Omental fat pad (tissue), 4 donors: ENCODE measurements around the gene ATP6V0A1. TPM values are rescaled to one million over a fixed set of nuclear protein-coding genes. Genes with fewer than 3 reads are reported as not detected.
A peak's percentile ranks its signal among the peaks of the same experiment; 100 is the strongest.

ENCODE experiments used
- ATAC-seq: fragments of 150-250 bp; one replicate; pipeline ENCODE4 v1.9.1; 2016; ENCODE audit warnings: mild to moderate bottlenecking, moderate library complexity; ENCODE audit not compliant: low FRiP score
- DNase-seq: peaks from one replicate; pipeline ENCODE4 v3.0.0-alpha.2; 2019; ENCODE audit warnings: low spot score
- CTCF ChIP-seq, 3 donors: fragments of 450-650 bp; IDR thresholded peaks; one replicate each; pipeline ENCODE4 v1.5.1; 2016 to 2017; ENCODE audit warnings: antibody characterized with exemption in 3 of 3, mild to moderate bottlenecking in 3 of 3, moderate library complexity in 2 of 3
- total RNA-seq, 4 donors: library from RNA; depleted of rRNA; stranded (reverse); fragments of >200 nt; gene quantifications; one replicate each; pipeline ENCODE4 v1.1.0, GENCODE V29; 2016

Gene ATP6V0A1
- total RNA-seq, 4 donors from 2014 or later = 76.7 to 106 (median 89.2) TPM

GRCh38 chr17:42525221-42525620, 66.5 kb downstream of the ATP6V0A1 start:
- no peak for TF ChIP-seq CTCF (IDR thresholded peaks at IDR 0.05)
- DNase-seq = no peak

GRCh38 chr17:42526031-42526444, 67.4 kb downstream of the ATP6V0A1 start:
- no peak for DNase-seq
- no peak for ATAC-seq
- TF ChIP-seq CTCF (IDR thresholded peaks at IDR 0.05) = no peak

More at GRCh38 chr17:42525221-42525620, 66.5 kb downstream of the ATP6V0A1 start:
- no peak for ATAC-seq

- DNase-seq (no peak), ATAC-seq (no peak)
- no peak for TF ChIP-seq CTCF (IDR thresholded peaks at IDR 0.05)
Measured at GRCh38 chr17:42527932-42528331, 69.3 kb downstream of the ATP6V0A1 start.

- DNase-seq = no peak
- no peak for ATAC-seq
- no peak for TF ChIP-seq CTCF (IDR thresholded peaks at IDR 0.05)
Measured at GRCh38 chr17:42529061-42529460, 70.4 kb downstream of the ATP6V0A1 start.

- TF ChIP-seq CTCF (IDR thresholded peaks at IDR 0.05) = no peak
- ATAC-seq (no peak), DNase-seq (no peak)
Measured at GRCh38 chr17:42530952-42531454, 72.3 kb downstream of the ATP6V0A1 start.

GRCh38 chr17:42531455-42532354, 73.0 kb downstream of the ATP6V0A1 start:
- DNase-seq (no peak), ATAC-seq (peak; percentile 46)
- peak in 1 of 3 donors; percentile 15 for TF ChIP-seq CTCF (IDR thresholded peaks at IDR 0.05)
